TTC549 (cell line): Measurements from ENCODE around the gene EFCAB9.
"Not testable (repeated sequence)": the region's sequence is repeated elsewhere in the genome, so short reads cannot be mapped to it uniquely, and the experiment has no call there.

Experiments used
- FAIRE-seq: peaks from 2 replicates; lab custom pipeline; 2012; peaks lifted over from hg19 to GRCh38; lab: Jason Lieb, UNC

The EFCAB9 gene

DNA sequence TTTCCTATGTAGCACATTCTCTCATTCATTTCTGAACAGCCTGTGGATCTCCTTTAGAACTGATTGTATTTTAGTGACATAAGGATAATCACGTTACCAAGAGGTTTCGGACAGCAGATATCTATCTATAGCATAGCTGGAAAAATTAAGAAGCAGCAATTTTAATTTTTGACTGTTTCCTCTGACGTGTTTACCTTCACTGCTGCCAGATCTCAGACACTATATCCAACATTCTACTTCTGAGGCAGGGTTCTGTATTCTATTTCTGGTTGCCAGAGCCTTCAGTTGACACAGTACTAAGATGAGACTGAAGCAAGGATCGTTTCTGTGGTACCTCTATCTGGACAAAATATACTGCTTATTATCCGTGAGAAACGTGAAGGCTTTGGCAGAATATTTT is at the start of gene EFCAB9:
Gene EFCAB9 (plus strand): TSS at position 301 of the 400 bp plus-strand sequence. CDS start 1 bp downstream, at position 302.
- no peak for FAIRE-seq

DNA sequence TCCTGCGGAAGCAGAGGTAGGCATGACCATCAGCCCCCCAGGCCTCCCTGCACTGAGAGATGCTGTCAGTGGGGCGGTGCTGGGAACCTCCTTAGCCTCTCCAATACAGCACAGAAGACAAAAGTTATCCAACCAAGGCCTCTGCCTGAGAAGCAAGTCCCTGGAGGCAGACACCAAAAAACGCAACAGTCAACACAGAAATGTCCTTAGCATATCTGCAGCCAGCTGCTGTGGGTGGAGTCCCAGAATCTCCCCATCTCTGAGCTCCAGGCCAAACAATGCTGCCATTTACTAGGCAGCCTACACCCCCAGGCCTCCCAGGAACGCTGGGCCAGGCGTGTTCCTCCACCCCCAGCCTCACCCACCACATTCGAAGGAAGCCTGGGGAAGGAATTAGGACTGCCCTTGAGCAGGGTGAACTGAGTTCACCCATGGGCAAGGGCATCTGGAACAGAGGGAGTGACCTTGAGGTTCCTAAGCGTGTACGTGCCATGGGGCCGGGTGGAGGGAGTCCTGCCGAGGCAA is 49.6 kb upstream of the EFCAB9 start:
- FAIRE-seq, result no peak

DNA sequence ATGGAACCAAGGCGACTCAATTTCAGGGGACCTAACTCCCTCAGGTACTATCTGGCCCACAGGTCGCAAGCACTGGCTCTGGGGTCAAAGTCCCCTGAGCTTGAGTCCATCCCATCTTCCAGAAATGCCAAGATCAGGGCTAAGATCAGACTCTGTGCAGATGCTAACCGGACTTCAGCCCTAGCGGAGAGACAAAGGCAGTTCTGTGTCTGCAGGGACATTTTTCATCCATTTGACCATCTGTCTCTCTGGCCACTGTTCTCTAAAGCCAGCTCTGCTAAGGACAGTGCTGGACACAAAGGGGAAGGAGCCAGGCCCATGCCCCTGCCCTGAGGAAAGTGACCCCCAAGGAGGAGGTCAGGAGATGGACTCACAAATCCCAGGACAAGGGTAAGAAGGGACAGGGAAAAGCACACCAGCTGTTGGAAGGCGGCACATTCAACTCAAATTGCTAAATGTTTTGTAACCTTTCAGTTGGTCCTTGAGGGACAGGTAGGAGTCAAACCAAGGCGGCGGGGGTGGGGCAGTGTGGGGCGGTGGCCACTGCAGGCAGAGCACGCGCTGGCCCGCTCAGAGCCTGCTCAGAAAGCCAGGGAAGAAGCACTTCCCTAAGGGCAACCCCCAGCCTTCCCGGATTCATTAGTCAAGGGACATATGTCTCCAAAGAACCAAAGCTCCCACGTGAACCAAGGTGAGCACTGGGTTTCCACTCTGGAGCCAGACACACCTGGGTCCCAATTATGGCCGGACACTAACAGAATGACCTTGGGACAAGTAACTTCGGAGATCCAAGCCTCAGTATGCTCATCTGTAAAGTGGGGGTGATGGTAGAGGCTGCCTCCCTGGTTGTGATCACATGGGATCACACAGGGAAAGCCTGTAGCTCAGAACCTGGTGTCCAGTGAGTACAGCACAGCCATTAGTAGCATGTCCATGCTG is 48.8 kb upstream of the EFCAB9 start:
- FAIRE-seq, result no peak

DNA sequence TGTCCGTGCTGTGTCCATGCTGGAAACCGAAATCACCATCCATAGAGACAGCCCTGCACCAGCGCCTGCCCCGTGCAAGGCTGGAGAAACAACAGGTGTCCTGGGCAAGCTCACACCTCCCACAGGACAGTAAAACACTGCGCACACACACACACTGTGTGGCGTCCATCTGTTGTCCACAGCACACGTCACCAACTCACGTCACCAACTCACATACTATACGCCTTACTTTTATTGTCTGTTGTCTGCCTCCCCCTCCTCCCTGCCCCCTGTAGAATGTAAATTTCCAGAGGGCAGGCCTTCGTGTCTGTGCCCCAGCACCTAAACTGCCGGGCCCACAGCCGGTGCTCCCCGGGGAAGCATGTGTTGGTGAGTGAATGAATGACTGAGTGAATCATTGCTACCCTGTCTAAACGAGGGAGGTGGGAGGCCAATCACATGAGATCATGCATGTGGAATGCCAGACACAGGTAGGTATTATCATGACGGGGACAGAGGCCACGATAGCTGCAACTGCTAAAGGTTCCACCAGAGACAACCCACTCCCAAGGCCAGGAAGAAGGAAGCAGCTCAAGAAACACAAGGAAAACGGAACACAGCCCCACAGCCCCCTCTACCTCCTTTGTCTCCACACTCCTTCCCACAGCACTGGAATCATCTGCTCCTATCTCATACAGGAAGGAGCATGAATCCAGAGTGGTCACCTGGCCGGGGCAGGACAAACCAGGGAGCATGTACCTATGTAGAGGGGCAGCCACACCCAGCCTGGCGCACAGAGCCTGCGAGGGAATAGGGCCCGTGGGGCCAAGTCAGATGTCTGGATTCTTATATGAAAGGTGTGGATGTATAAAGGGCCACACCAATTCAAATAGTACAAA is 47.9 kb upstream of the EFCAB9 start:
- FAIRE-seq, result no peak

DNA sequence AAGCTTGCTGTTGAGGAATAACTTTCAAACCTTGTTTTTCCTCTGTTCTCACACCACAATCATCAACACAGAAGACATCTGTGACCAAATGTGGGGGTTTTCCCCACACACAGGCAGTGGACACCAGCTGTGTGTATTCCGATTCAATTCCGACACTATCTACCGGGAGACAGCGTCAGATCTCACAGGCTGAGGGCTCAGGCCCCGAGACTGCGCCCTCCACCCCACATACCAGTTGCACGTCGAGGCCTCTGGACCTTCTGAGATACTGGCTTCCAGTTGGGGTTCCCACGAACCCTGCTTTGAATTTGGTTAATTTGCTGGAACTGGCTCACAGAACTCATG is 47.3 kb upstream of the EFCAB9 start:
- no peak for FAIRE-seq

DNA sequence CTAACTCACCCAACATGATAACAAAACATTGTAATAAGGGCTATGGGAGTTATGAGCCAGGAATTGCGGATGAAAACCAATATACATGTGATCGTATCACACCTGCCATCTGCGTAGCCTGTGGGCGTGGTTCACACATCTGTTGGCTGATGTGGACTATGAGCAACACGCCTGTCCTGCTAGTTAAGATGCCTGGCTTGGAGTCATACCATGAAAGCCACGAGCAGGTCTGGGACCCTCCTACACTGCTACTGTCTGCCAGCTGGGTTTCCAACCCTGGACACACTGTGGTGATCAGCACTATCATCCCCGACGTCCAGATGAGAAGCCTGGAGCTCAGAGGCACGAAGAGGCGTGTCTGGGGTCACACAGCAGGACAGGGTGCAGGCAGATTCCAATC is 46.1 kb upstream of the EFCAB9 start:
- no peak for FAIRE-seq

DNA sequence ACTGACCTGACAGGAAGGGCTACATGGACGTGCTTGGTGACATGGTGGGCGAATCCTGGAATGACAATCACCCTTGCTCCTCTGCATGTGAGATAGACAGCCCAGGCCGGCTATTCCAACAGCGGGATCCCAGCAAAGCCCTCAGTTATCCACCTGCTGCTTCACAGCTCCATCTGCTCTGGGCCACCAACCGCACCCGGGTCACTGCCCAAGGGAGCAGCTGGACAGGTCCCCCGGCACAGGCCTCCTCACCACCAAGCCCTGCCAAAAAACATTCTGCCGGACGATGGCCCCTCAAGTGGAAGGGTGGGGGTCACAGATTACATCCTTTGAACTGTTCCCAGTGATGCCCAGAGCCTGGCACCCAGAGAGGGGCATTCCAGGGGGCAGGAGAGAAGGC is 45.6 kb upstream of the EFCAB9 start:
- FAIRE-seq, result no peak

DNA sequence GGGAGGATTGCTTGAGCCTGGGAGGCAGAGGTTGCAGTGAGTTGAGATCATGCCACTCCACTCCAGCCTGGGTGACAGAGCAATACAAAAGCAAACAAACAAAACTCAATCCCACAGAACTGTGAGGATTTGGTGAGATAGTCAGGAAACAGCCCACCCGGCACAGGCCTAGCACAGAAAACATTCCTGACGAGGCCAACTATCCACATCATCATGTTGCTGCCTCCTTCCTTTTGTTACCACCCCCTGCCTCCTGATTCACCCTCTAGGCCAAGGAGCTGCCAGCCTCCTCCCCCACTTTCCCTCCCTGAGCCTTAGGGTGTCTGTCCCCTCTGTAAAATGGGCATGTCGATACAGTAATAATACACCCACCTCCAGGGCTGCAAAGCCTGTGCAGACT is 44.9 kb upstream of the EFCAB9 start:
- no peak for FAIRE-seq

DNA sequence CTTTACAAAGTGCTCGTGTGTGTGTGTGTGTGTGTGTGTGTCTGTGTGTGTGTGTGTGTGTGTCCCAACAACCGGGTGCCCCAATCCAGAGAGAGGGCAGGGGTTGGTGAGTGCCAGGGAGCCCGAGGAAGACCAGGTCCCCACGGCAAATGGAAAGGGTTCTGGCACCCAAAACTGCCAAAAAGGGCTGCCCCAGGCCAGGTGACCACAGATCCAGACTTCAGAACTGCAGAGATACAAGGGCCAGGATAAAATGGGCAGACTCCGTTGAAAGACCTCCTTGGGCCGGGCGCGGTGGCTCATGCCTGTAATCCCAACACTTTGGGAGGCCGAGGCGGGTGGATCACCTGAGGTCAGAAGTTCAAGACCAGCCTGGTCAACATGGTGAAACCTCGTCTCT is 44.5 kb upstream of the EFCAB9 start:
- FAIRE-seq, result not testable (repeated sequence)

DNA sequence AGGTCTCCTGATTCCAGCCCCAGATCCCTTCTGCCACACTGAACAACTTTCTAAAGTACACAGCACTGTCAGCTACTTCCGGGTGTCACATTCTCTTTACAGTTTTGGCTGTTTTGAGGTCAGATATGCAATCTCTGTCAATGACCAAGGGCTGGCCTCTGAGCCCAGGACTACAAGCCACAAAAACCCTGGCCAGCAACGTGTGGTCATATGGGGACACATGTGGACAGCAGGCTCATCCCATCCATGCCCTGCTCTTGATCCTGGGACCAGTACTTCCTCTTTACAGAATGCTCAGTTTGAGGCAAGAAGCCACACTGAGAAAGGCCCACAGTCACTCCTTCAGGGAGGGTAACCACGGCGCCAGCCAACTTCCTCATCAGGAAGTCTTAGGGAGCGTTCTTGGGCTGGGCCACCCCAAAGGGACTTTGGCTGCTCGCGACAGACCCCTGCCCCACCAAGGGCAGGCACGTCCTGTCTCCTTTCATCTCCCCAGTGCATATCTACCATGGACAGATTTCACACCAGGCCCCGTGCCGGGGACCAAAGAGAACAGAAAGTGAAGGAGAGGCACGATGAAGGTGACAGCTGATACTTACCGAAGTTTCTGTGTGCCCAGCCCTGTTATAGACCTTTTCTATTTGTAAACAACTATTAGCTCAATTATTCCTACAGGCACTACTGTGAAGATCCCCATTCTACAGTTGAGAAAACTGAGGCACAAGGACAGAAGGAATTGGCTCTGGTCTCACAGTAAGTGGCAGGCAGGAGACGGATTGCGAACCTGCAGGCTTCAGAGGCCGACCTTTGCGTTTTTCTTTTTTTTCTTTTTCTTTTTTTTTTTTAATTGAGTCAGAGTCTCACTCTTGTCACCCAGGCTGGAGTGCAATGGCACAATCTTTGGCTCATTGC is 43.2 kb upstream of the EFCAB9 start:
- no peak for FAIRE-seq

DNA sequence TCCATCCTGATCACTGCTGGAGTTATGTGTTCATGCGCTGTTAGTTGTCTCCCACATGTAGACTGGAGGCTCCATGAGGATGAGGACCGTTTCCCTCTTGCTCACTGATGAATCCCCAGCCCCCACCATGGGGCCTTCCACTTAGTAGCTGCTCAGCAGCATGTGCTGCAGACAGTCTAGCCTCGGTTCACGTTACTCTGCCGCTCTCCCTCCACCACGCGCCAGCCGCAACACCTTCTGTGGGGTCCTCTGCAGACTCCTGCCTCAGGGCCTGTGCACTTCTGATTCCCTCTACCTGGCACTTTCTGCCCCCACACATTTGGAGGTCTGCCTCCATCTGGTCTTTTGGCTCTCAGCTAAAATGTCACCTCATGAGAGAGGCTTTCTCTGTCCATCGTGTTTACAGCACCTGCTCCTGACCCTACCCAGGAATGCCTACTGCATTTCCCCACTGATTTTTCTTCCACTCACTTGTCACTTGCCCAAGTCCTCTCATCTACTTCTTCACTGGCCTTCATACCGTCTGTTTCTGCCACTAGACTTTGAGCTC is 42.2 kb upstream of the EFCAB9 start:
- FAIRE-seq, result no peak

DNA sequence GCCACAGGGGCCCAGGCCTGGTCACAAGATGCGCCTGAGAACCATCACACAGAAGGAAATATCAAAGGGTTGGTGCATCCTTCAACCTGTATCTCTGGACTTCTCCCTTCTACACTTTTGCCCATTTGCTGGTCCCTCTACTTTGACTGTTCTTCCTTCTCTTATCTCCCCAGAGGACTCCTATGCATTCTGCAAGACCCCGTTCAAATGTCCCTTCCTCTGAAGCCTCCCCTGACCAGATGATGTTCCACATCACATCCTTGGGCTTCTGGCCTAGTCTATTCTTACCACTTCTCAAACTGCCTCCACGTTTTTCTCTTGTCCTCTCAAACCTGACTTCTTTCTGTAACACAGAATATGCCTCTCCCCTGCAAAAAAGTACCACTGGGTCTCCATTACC is 40.3 kb upstream of the EFCAB9 start:
- FAIRE-seq, result no peak

DNA sequence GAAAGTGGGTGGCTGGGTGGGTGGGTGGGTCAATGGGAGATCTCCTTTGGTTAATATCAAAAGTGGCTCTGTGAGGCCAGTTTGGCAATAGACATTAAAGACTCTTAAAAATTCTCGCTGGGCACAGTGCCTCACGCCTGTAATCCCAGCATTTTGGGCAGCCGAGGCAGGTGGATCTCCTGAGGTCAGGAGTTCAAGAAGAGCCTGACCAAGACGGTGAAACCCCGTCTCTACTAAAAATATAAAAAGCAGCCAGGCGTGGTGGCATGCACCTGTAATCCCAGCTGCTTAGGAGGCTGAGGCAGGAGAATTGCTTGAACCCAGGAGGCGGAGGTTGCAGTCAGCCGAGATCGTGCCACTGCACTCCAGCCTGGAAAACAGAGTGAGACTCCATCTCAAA is 38.9 kb upstream of the EFCAB9 start:
- not testable (repeated sequence) for FAIRE-seq

DNA sequence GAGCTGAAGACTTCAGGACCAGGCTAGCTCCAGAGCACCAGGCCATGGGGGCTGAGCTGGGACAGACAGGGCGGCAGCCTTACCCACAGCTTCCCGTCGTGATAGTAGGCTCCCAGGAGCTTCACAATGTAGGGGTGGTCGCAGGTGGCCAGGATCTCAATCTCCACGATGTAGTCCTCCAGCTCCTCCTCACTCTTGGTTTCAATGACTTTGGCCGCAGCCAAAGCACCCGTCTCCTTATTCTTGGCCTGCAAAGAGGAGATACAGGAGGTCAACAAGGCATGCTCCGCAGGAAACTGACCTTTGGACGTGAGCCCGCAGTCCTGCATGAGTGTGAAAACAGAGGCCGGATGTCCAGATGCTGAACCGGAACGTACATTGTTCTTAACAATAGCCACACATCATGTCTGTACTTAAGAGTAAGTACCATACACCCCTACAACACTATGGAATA is 37.4 kb upstream of the EFCAB9 start:
- FAIRE-seq, result no peak

DNA sequence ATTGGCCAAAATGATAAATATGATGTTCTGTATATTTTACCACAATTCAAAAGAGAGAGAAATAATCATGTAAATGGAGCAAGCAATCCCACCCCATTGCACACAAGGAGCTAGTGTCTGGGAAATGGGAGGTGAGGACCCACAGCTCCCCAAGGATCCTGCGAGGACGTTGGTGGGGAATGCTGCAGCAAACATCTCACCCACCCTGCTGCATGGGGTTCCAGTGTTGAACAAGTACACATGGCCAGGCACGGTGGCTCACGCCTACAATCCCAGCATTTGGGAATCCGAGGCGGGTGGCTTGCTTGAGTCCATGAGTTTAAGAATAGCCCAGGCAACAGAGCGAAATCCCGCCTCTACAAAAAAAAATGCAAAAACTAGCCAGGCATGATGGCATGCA is 35.0 kb upstream of the EFCAB9 start:
- FAIRE-seq, result no peak

DNA sequence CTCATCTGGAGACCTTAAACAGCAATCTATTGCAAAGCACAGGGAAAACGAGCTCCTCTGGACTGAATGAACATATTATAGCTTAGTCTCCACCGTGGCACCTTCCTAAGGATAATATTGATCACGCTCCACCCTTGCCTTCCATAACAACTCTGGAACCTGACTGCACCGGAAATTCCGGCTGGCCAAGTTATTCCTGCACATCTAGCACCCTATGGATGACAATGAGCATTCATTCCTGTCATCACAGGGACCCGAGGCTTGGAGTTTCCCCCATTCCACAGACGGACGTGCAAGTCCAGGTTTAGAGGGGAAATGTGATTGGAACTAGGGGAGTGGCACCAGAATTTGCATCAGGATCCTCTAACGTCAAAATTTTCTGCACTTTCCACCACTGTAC is 33.5 kb upstream of the EFCAB9 start:
- FAIRE-seq, result no peak

DNA sequence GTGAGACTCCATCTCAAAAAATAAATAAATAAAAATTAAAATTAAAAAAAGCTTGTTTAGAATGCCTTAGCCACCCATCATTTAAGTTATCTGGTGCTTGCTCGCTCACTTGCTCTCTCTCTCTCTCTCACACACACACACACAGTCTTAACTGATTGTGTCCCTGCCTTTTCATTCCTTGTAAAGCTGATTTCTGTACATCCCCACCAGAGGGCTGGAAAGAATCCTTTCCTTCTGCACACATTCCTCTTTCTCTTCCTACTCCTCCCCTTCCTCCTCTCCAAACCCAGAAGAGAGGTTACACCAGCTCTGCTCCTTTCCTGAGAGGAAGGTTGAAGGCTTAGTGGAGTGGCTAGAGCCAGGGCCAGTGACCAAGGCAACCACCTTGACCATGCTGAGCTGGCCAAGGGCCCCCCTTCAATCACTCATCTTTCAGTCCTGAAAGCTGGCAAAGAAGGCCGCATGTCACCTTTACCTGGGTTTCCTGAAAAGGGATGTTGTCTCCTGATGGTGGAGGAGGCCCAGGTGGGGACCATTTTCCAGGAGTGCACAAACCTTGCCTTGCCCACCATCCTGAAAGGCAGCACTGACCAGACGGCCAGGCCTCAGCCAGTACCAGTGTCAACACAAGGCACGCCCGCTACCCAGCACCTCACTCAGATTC is 31.5 kb upstream of the EFCAB9 start:
- FAIRE-seq, result no peak

DNA sequence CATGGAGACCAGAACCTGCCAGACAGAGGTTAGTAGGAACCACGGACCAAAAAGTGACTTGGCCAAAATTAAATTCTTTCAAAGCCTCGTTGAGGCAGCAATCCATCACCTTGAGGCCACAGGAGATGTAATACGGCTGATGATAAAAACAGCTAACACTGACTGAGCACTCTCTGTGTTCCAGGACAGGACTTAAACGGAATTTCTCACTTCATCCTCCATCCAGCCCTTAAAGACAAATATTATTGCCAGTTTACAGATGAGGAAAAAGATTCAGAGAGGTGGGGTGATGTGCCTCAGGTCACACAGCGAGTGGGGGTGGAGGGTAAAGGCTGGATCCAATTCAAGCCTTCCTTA is 31.0 kb upstream of the EFCAB9 start:
- FAIRE-seq, result no peak

DNA sequence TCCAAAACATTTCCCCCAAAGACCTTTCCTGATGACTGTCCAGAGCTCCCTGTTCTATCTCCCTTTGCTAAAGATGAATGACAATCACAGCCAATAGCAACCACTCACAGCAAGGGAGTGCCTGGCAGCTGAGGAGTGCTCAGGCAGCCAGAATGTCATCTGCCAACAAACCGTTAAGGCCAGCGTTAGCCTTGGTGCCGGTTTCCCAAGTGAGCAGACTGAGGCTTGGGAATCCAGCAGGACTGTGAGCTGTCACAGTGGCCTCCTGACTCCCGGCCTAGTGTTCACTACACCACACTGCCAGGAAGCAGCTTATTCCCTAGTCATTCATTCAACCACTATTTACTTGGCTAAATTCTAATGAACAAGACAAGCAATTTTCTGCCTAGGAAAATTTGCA is 30.6 kb upstream of the EFCAB9 start:
- FAIRE-seq, result no peak

DNA sequence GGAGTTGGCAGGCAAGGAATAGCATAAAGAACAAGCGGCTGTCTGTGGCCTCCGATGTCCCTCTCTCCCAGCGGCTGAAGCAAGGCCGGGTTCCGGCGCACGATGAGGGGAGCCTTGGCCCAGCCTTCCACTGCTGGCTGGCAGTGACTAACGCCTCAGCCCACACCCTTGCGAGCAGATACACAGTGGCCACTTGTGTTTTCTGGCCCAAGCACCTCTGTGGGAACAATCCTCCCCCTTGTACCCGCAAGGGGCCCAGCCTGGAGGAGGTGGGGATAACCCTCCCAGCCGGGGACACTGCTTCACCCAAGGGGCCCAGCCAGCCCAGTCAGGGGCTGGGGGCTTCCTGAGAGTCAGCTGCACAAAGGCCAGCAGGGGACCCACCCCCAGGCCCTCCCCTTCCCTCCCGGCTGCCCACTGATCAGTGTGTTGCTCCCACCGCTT is 29.2 kb upstream of the EFCAB9 start:
- FAIRE-seq, result no peak

DNA sequence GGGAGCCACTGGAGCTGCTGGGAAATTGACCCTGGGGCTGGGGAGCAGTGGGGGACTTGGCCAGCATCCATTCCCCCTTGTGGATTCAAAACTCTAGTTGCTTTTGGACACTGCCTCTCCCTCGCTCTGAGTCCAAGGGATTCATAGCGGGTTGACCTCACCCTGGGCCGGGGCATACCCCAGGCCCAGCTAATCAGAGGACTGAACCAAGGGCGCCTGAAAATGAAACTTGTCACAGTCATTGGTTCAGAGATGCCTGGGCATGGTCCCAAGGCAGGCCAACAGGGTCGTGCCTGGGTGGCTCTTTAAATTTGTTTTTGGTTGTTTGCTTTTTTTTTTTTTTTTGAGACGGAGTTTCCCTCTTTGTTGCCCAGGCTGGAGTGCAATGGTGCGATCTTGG is 28.5 kb upstream of the EFCAB9 start:
- FAIRE-seq, result no peak
